ENCODE measurements around the gene ALX1. TPM values are rescaled to one million over a fixed set of nuclear protein-coding genes. Genes with fewer than 3 reads are reported as not detected.

Gene ALX1
- total and polyA plus RNA-seq, 2 of the 4 experiments (the other 2 are of a cell fraction): not detected

DNA sequence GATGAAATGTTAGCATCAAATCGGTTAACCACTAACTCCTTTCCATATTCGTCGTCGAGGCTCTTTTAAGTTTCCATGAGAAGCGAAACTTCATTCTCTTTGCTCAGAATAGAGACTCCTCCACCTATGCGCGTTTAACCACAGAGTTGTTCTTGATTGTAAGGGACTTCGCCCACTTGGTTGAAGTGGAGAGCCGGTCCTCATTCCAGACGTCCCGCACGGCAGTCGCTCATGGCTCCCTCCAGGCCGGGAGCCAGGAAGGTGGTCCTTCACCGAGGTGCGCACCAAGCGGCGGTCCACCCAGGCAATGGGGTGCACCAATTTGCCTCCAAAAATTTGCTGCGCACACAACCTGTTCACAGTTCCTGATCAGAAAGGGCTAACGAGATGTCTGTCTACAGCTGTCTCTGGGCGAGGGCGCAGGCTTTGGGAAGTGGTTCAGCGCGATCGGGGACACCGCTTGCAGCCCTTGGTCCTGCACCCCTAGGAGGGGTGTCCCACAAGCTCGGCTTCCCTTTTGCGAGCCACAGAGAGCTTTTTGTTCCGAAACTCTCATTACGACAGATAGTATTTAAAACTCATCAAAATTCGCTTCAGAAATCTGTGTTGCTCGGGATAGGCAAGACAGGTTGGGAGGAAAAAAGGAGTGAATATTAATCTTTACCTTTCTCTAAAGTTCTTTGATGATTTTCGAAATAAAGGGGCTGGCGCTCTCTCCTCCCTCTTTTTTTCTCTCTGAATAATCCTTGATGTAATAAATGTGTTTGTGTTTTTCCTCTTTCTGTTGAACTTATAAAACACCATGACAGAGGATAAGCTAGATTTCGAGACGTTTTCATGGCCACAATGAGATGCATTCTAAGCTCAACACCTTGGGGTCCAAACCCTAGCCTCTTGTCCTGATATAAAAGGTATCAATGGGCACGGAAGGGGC is 6.4 kb upstream of the ALX1 start:
- Histone ChIP-seq H2BK5ac (ENCODE audit: low read depth, low read length, poor library complexity, severe bottlenecking) (no peak overlapping the region), H4K8ac (ENCODE audit: low read depth in 2 of 2, low read length in 2 of 2) (no peak overlapping the region), H4K5ac (ENCODE audit: low read depth, low read length) (no peak overlapping the region), H4K91ac (ENCODE audit: insufficient read depth, low read depth, low read length) (no peak overlapping the region), H2AK9ac (replicated peaks; ENCODE audit: low read depth, low read length, poor library complexity) (no peak overlapping the region), H3K79me1 (ENCODE audit: low read depth in 1 of 2, low read length in 2 of 2) (no peaks in the 10 kb centered on the region), H3K14ac (replicated peaks; ENCODE audit: low read depth, low read length) (no peak overlapping the region), H3K18ac (ENCODE audit: low read depth, low read length) (no peak overlapping the region), H3K27me3 (ENCODE audit: control insufficient read depth, insufficient read depth, low read length) (peaks cover 35% of the 10 kb centered on the region), H2BK120ac (ENCODE audit: low read depth, low read length) (no peak overlapping the region), H2AFZ (replicated peaks; ENCODE audit: low read length, poor library complexity) (no peak overlapping the region), H3K9me3 (ENCODE audit: control insufficient read depth, insufficient read depth, low read length) (peaks cover 8% of the 10 kb centered on the region), H3K9ac (ENCODE audit: low read depth, low read length) (no peak overlapping the region), H3K23ac (ENCODE audit: low read depth, low read length) (no peak overlapping the region), H3K4me1 (ENCODE audit: control insufficient read depth, insufficient read depth, low read length) (no peaks in the 10 kb centered on the region), H4K20me1 (ENCODE audit: insufficient read depth, low read length) (no peaks in the 10 kb centered on the region), H2AK5ac (ENCODE audit: low read depth, low read length) (no peak overlapping the region), H3K56ac (ENCODE audit: extremely low read depth, insufficient read depth, low read length) (no peak overlapping the region), H3K4me2 (ENCODE audit: low read depth, low read length) (no peak overlapping the region), H3K9me1 (ENCODE audit: insufficient read depth, low read length) (no peaks in the 10 kb centered on the region), H3K4ac (ENCODE audit: low read depth, low read length) (no peak overlapping the region), H3K4me3 (ENCODE audit: insufficient read depth, low read depth, low read length) (no peak overlapping the region), H2BK20ac (ENCODE audit: low read depth, low read length) (no peak overlapping the region), H3K36me3 (ENCODE audit: control insufficient read depth, insufficient read depth, low read length) (no peaks in the 10 kb centered on the region), H3K27ac (ENCODE audit: insufficient read depth, low read length) (no peak overlapping the region), H2BK15ac (ENCODE audit: low read depth, low read length) (no peak overlapping the region)
- ChIA-PET CTCF (interaction anchor here (0.7 kb wide), 1 partner anchor 32 kb away, joined by 3 read pairs; no protein-coding TSS in a partner anchor), POLR2A (ENCODE audit: unreplicated experiment) (no interaction called here)
- ATAC-seq (ENCODE audit: low read depth) (no peak), DNase-seq (no peak)
- WGBS, 2 experiments (ENCODE audit: extremely low coverage in 2 of 2, insufficient read length in 1 of 2): 6% methylated on average over 7 of the region's 37 CpGs; no CpG with 5 or more reads in 1 of the 2 experiments
- dilution Hi-C loops (cut with HindIII; ENCODE audit: low sequenced_read_pairs, unreplicated experiment): no loop called here
- intact Hi-C loops (cut with micrococcal nuclease): no loop called here
- no TSS peak for BruUV-seq (replicated peaks)
- in situ Hi-C loops (cut with MboI; ENCODE audit: low sequenced_read_pairs): no loop called here
- no peak for TF ChIP-seq MAZ (IDR thresholded peaks at IDR 0.05; ENCODE audit: borderline replicate concordance, low read depth, low read length)
- no peak for TF ChIP-seq MXI1 (IDR thresholded peaks at IDR 0.05; ENCODE audit: borderline replicate concordance, low read depth, low read length)
- TF ChIP-seq, protein P1, sequence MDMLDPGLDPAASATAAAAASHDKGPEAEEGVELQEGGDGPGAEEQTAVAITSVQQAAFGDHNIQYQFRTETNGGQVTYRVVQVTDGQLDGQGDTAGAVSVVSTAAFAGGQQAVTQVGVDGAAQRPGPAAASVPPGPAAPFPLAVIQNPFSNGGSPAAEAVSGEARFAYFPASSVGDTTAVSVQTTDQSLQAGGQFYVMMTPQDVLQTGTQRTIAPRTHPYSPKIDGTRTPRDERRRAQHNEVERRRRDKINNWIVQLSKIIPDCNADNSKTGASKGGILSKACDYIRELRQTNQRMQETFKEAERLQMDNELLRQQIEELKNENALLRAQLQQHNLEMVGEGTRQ (IDR thresholded peaks at IDR 0.05; ENCODE audit: low read depth, low read length): no peak
- TF ChIP-seq NFE2L2 (IDR thresholded peaks at IDR 0.05; ENCODE audit: low read depth, low read length): no peak
- no peak for TF ChIP-seq CEBPB (IDR thresholded peaks at IDR 0.05; ENCODE audit: low read depth, low read length)
- TF ChIP-seq, protein P2, sequence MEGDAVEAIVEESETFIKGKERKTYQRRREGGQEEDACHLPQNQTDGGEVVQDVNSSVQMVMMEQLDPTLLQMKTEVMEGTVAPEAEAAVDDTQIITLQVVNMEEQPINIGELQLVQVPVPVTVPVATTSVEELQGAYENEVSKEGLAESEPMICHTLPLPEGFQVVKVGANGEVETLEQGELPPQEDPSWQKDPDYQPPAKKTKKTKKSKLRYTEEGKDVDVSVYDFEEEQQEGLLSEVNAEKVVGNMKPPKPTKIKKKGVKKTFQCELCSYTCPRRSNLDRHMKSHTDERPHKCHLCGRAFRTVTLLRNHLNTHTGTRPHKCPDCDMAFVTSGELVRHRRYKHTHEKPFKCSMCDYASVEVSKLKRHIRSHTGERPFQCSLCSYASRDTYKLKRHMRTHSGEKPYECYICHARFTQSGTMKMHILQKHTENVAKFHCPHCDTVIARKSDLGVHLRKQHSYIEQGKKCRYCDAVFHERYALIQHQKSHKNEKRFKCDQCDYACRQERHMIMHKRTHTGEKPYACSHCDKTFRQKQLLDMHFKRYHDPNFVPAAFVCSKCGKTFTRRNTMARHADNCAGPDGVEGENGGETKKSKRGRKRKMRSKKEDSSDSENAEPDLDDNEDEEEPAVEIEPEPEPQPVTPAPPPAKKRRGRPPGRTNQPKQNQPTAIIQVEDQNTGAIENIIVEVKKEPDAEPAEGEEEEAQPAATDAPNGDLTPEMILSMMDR (conservative IDR thresholded peaks at IDR 0.05; ENCODE audit: low read depth, low read length): no peak
- no peak for TF ChIP-seq RFX5 (IDR thresholded peaks at IDR 0.05; ENCODE audit: low read depth, low read length)
- no peak for TF ChIP-seq MAFK (IDR thresholded peaks at IDR 0.05; ENCODE audit: low read depth, low read length)
- no peak for TF ChIP-seq RAD21 (IDR thresholded peaks at IDR 0.05; ENCODE audit: low read length)
- no peak for TF ChIP-seq FOS (IDR thresholded peaks at IDR 0.05; ENCODE audit: low read depth, low read length)
- TF ChIP-seq POLR2A (IDR thresholded peaks at IDR 0.05; ENCODE audit: low read depth, low read length): no peak
- TF ChIP-seq SMC3 (IDR thresholded peaks at IDR 0.05; ENCODE audit: low read depth, low read length): no peak
- TF ChIP-seq RCOR1 (IDR thresholded peaks at IDR 0.05; ENCODE audit: insufficient replicate concordance, low read length): no peak
- TF ChIP-seq BHLHE40 (IDR thresholded peaks at IDR 0.05; ENCODE audit: low read depth, low read length): no peak
- no peak for TF ChIP-seq CHD1 (IDR thresholded peaks at IDR 0.05; ENCODE audit: low read depth, low read length)
